Muscle layer of duodenum (tissue), 2 donors: ENCODE results near the gene HHAT.

Source experiments
- H3K27ac ChIP-seq: one replicate; pipeline ENCODE4 v1.7.0; 2013; ENCODE audit warnings: mild to moderate bottlenecking, low read length
- H3K27me3 ChIP-seq: one replicate; pipeline ENCODE4 v1.7.0; 2013; ENCODE audit warnings: low read depth, mild to moderate bottlenecking, control low read depth, low read length
- H3K36me3 ChIP-seq, 2 donors: one replicate each; pipeline ENCODE4 v1.7.0; 2013; ENCODE audit warnings: low read length in 2 of 2, control low read depth in 1 of 2, mild to moderate bottlenecking in 1 of 2; ENCODE audit not compliant: insufficient read depth in 2 of 2, control insufficient read depth in 1 of 2
- H3K4me1 ChIP-seq, 2 donors: one replicate each; pipeline ENCODE4 v1.7.0; 2013; ENCODE audit warnings: low read length in 2 of 2, mild to moderate bottlenecking in 2 of 2, control low read depth in 1 of 2, moderate library complexity in 1 of 2; ENCODE audit not compliant: insufficient read depth in 2 of 2, control insufficient read depth in 1 of 2
- H3K4me3 ChIP-seq, 2 donors: one replicate each; pipeline ENCODE4 v1.7.0; 2013; ENCODE audit warnings: low read length in 2 of 2, low read depth in 1 of 2, mild to moderate bottlenecking in 1 of 2
- H3K9me3 ChIP-seq, 2 donors: one replicate each; pipeline ENCODE4 v1.7.0; 2013; ENCODE audit warnings: low read length in 2 of 2, control low read depth in 1 of 2, mild to moderate bottlenecking in 1 of 2; ENCODE audit not compliant: control insufficient read depth in 1 of 2
- donor health status: healthy.

HHAT gene

GRCh38 chr1:210681158-210681557, 352.5 kb downstream of the HHAT start:
- Histone ChIP-seq H3K27ac (no peak overlapping the region), H3K4me1 (no peaks in the 10 kb centered on the region), H3K4me3 (no peak overlapping the region), H3K36me3 (peaks cover 0 to 13% of the 10 kb centered on the region in 2 donors), H3K9me3 (no peaks in the 10 kb centered on the region), H3K27me3 (no peaks in the 10 kb centered on the region)

- Histone ChIP-seq H3K4me3 (no peak overlapping the region), H3K4me1 (no peaks in the 10 kb centered on the region), H3K9me3 (no peaks in the 10 kb centered on the region), H3K36me3 (peaks cover 0 to 9% of the 10 kb centered on the region in 2 donors), H3K27ac (no peak overlapping the region), H3K27me3 (no peaks in the 10 kb centered on the region)
Measured at GRCh38 chr1:210683403-210684047, 354.8 kb downstream of the HHAT start.

GRCh38 chr1:210684466-210685294, 356.0 kb downstream of the HHAT start:
- no peaks in the 10 kb centered on the region for H3K4me1 ChIP-seq

GRCh38 chr1:210685295-210685650, 356.6 kb downstream of the HHAT start:
- H3K36me3 ChIP-seq, result peaks cover 0 to 8% of the 10 kb centered on the region in 2 donors
- H3K9me3 ChIP-seq, result no peaks in the 10 kb centered on the region
- H3K27ac ChIP-seq, result no peak overlapping the region
- H3K27me3 ChIP-seq, result no peaks in the 10 kb centered on the region
- H3K4me3 ChIP-seq, result no peak overlapping the region
- no peaks in the 10 kb centered on the region for H3K4me1 ChIP-seq

More at GRCh38 chr1:210684466-210685294, 356.0 kb downstream of the HHAT start:
- Histone ChIP-seq H3K27me3 (no peaks in the 10 kb centered on the region), H3K36me3 (peaks cover 0 to 9% of the 10 kb centered on the region in 2 donors), H3K27ac (no peak overlapping the region), H3K9me3 (no peaks in the 10 kb centered on the region), H3K4me3 (no peak overlapping the region)

GRCh38 chr1:210686841-210687240, 358.1 kb downstream of the HHAT start:
- no peak overlapping the region for H3K27ac ChIP-seq
- H3K9me3 ChIP-seq, result no peaks in the 10 kb centered on the region
- H3K4me1 ChIP-seq, result no peaks in the 10 kb centered on the region
- no peak overlapping the region for H3K4me3 ChIP-seq
- no peaks in the 10 kb centered on the region for H3K36me3 ChIP-seq
- no peaks in the 10 kb centered on the region for H3K27me3 ChIP-seq

- no peak overlapping the region for H3K27ac ChIP-seq
- H3K27me3 ChIP-seq, result no peaks in the 10 kb centered on the region
- H3K4me1 ChIP-seq, result no peaks in the 10 kb centered on the region
- H3K36me3 ChIP-seq, result no peaks in the 10 kb centered on the region
- H3K9me3 ChIP-seq, result peaks cover 0 to 2% of the 10 kb centered on the region in 2 donors
- no peak overlapping the region for H3K4me3 ChIP-seq
Measured at GRCh38 chr1:210687582-210688279, 359.0 kb downstream of the HHAT start.

- Histone ChIP-seq H3K4me3 (no peak overlapping the region), H3K27ac (no peak overlapping the region)
Measured at GRCh38 chr1:210688512-210689234, 360.0 kb downstream of the HHAT start.

GRCh38 chr1:210689826-210690225, 361.1 kb downstream of the HHAT start:
- Histone ChIP-seq H3K27ac (no peak overlapping the region), H3K9me3 (peaks cover 0 to 2% of the 10 kb centered on the region in 2 donors), H3K36me3 (no peaks in the 10 kb centered on the region), H3K4me3 (no peak overlapping the region), H3K27me3 (no peaks in the 10 kb centered on the region), H3K4me1 (no peaks in the 10 kb centered on the region)

More at GRCh38 chr1:210688512-210689234, 360.0 kb downstream of the HHAT start:
- Histone ChIP-seq H3K36me3 (no peaks in the 10 kb centered on the region), H3K4me1 (no peaks in the 10 kb centered on the region), H3K9me3 (peaks cover 0 to 2% of the 10 kb centered on the region in 2 donors), H3K27me3 (no peaks in the 10 kb centered on the region)

GRCh38 chr1:210690236-210690635, 361.5 kb downstream of the HHAT start:
- Histone ChIP-seq H3K36me3 (no peaks in the 10 kb centered on the region), H3K27me3 (no peaks in the 10 kb centered on the region), H3K4me3 (no peak overlapping the region), H3K9me3 (peaks cover 0 to 2% of the 10 kb centered on the region in 2 donors), H3K4me1 (no peaks in the 10 kb centered on the region), H3K27ac (no peak overlapping the region)

GRCh38 chr1:210691039-210691610, 362.4 kb downstream of the HHAT start:
- Histone ChIP-seq H3K36me3 (no peaks in the 10 kb centered on the region), H3K4me1 (no peaks in the 10 kb centered on the region), H3K27me3 (no peaks in the 10 kb centered on the region), H3K4me3 (no peak overlapping the region), H3K9me3 (peaks cover 0 to 2% of the 10 kb centered on the region in 2 donors), H3K27ac (no peak overlapping the region)
